Sigmoid colon (tissue), 7 donors: ENCODE data around the gene ALKBH7. TPM values are rescaled to one million over a fixed set of nuclear protein-coding genes. Genes with fewer than 3 reads are reported as not detected.
"Not testable (repeated sequence)": the region's sequence is repeated elsewhere in the genome, so short reads cannot be mapped to it uniquely, and the experiment has no call there.

Experiments used
- DNase-seq: peaks from one replicate; pipeline ENCODE4 v3.0.0-alpha.2; 2019
- H3K27ac ChIP-seq, 4 donors: fragments of 200-600 bp; sonication (generic); one replicate each; pipeline ENCODE4 v1.5.1; 2016 to 2019; ENCODE audit warnings: mild to moderate bottlenecking in 1 of 4
- H3K27me3 ChIP-seq, 3 donors: fragments of 200-600 bp; sonication (generic); one replicate each; pipeline ENCODE4 v1.5.1; 2019; ENCODE audit warnings: mild to moderate bottlenecking in 1 of 3
- H3K36me3 ChIP-seq, 4 donors: fragments of 200-600 bp; sonication (generic); one replicate each; pipeline ENCODE4 v1.5.1; 2016 to 2019
- H3K4me1 ChIP-seq, 4 donors: fragments of 200-600 bp; sonication (generic); one replicate each; pipeline ENCODE4 v1.5.1; 2017 to 2019
- H3K4me3 ChIP-seq, 4 donors: fragments of 200-600 bp; sonication (generic); one replicate each; pipeline ENCODE4 v1.5.1; 2017 to 2019; ENCODE audit warnings: mild to moderate bottlenecking in 2 of 4, moderate library complexity in 1 of 4
- H3K9me3 ChIP-seq, 4 donors: fragments of 200-600 bp in 3 of 4; sonication (generic) in 3 of 4; one replicate each; pipeline versions ENCODE4 v1.5.1 to v1.6.1; 2013 to 2019
- CTCF ChIP-seq, 4 experiments: fragments of 450-650 bp in 3 of 4; fragments of 200-600 bp in 1 of 4; IDR thresholded peaks; one replicate each; pipeline ENCODE4 v1.5.1; 2016 to 2019; ENCODE audit warnings: antibody characterized with exemption in 4 of 4, mild to moderate bottlenecking in 3 of 4, moderate library complexity in 2 of 4
- EP300 ChIP-seq, 4 donors: sonication (generic); formaldehyde crosslinking; IDR thresholded peaks; one replicate each; pipeline ENCODE4 v1.6.1; 2017; ENCODE audit warnings: antibody characterized with exemption in 4 of 4
- POLR2A ChIP-seq, 2 donors: fragments of 450-650 bp; IDR thresholded peaks; one replicate each; pipeline ENCODE4 v1.6.1; 2016; ENCODE audit warnings: antibody characterized with exemption in 2 of 2, mild to moderate bottlenecking in 2 of 2, moderate library complexity in 2 of 2
- POLR2AphosphoS5 ChIP-seq, 4 donors: sonication (generic); formaldehyde crosslinking; IDR thresholded peaks; one replicate each; pipeline ENCODE4 v1.6.1; 2017; ENCODE audit warnings: antibody characterized with exemption in 4 of 4
- whole genome bisulfite sequencing, 2 donors: extraction: QIAGEN DNeasy Blood & Tissue Kit; methylation state at CpG; one replicate each; pipeline ENCODE4 v1.1.7; 2013; 5-methylcytosine and 5-hydroxymethylcytosine counted together
- intact Hi-C: fragments of 100-400 bp; cut with DNase I; formaldehyde crosslinking; loops from one replicate; pipeline ENCODE4 v1.15.1; 2023
- polyA plus RNA-seq, 3 donors: library from polyadenylated mRNA; stranded (reverse); fragments of 200-250 nt; gene quantifications; one replicate each; pipeline ENCODE4 v1.2.3, GENCODE V29; 2013
- total RNA-seq, 4 donors: library from RNA; depleted of rRNA; stranded (reverse); fragments of >200 nt; gene quantifications; one replicate each; pipeline ENCODE4 v1.1.0, GENCODE V29; 2016
- donor health status: healthy with polysubstance abuse.
- donor health status: Bipolar disorder and iron deficiency.
- donor health status: healthy.

The ALKBH7 gene
- total and polyA plus RNA-seq, 7 donors: 65.8 to 183 (median 82.8) TPM

GRCh38 chr19:6393074-6393982 is 20.7 kb downstream of the ALKBH7 start, which contains the start of gene GTF2F1:
Gene GTF2F1 (minus strand): TSS chr19:6393164. CDS start chr19:6392995, 169 bp downstream.
- Histone ChIP-seq H3K4me3 (peak within 1 kb of the TSS; percentile 69 to 93 (median 80)), H3K27me3 (no peaks in the 10 kb centered on the region), H3K9me3 (no peaks in the 10 kb centered on the region), H3K27ac (peak within 1 kb of the TSS; percentile 88 to 97 (median 95)), H3K36me3 (peaks cover 6 to 19% (median 11%) of the 10 kb centered on the region in 4 donors), H3K4me1 (peaks cover 0 to 17% (median 12%) of the 10 kb centered on the region in 4 donors)
- peak; percentile 98 for DNase-seq
- TF ChIP-seq POLR2AphosphoS5 (IDR thresholded peaks at IDR 0.05) (peak in 3 of 4 donors; percentile 26 to 59 (median 44)), EP300 (IDR thresholded peaks at IDR 0.05) (peak in 1 of 4 donors; percentile 30), POLR2A (IDR thresholded peaks at IDR 0.05) (peak in 1 of 2 donors; percentile 41), CTCF (IDR thresholded peaks at IDR 0.05) (no peak)
- intact Hi-C loops: loop anchor here (1.0 to 2.0 kb wide), 2 partner anchors 21 to 31 kb away; partner anchors contain the start of genes ALKBH7 and KHSRP
- 0% methylated on average over 69 of the region's 69 CpGs for WGBS, 2 donors

GRCh38 chr19:6393983-6394412 is 21.4 kb downstream of the ALKBH7 start:
- DNase-seq: no peak
- WGBS, 2 donors: 26 to 32% methylated on average over 14 of the region's 14 CpGs
- TF ChIP-seq POLR2A (IDR thresholded peaks at IDR 0.05) (no peak), EP300 (IDR thresholded peaks at IDR 0.05) (no peak), POLR2AphosphoS5 (IDR thresholded peaks at IDR 0.05) (no peak), CTCF (IDR thresholded peaks at IDR 0.05) (no peak)
- intact Hi-C loops: loop anchor here (1.0 to 2.0 kb wide), 2 partner anchors 21 to 30 kb away; partner anchors contain the start of genes ALKBH7 and KHSRP
- Histone ChIP-seq H3K36me3 (peaks cover 0 to 12% (median 7%) of the 10 kb centered on the region in 4 donors), H3K4me3 (peak overlapping the region; percentile 69 to 93 (median 80)), H3K27ac (peak overlapping the region; percentile 88 to 97 (median 95)), H3K9me3 (no peaks in the 10 kb centered on the region), H3K27me3 (no peaks in the 10 kb centered on the region), H3K4me1 (peaks cover 0 to 17% (median 12%) of the 10 kb centered on the region in 4 donors)

GRCh38 chr19:6394831-6395230 is 22.2 kb downstream of the ALKBH7 start:
- 92 to 93% methylated on average over 3 of the region's 3 CpGs for WGBS, 2 donors
- no peaks in the 10 kb centered on the region for H3K9me3 ChIP-seq
- no peaks in the 10 kb centered on the region for H3K27me3 ChIP-seq
- no peak overlapping the region for H3K27ac ChIP-seq
- DNase-seq: no peak
- H3K4me3 ChIP-seq: no peak overlapping the region
- peaks cover 0 to 17% (median 12%) of the 10 kb centered on the region in 4 donors for H3K4me1 ChIP-seq
- no peak for TF ChIP-seq POLR2AphosphoS5 (IDR thresholded peaks at IDR 0.05)
- no peak for TF ChIP-seq POLR2A (IDR thresholded peaks at IDR 0.05)
- TF ChIP-seq EP300 (IDR thresholded peaks at IDR 0.05): no peak
- TF ChIP-seq CTCF (IDR thresholded peaks at IDR 0.05): no peak
- peaks cover 0 to 4% (median under 1%) of the 10 kb centered on the region in 4 donors for H3K36me3 ChIP-seq
- intact Hi-C loops: no loop called here

DNA sequence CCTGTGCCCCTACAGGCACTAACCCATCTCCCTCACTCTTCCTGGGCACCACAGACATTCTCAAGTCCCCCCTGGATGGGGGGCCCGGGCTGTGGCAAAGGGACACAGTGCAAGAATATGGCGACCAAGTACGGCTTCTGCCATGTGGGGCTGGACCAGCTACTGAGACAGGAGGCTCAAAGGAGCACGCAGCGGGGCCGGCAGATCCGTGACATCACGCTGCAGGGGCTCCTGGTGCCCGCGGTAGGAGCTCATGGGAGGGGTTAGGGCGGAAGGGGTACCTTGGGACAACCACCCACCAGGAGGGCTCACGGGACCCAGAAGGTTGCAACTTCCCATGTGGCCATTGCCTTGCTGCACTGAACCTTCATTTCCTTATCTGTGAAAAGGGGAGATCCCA is 23.7 kb downstream of the ALKBH7 start:
- H3K36me3 ChIP-seq: no peaks in the 10 kb centered on the region
- peaks cover 0 to 17% (median 12%) of the 10 kb centered on the region in 4 donors for H3K4me1 ChIP-seq
- H3K4me3 ChIP-seq: no peak overlapping the region
- WGBS, 2 donors: 96% methylated on average over 12 of the region's 12 CpGs
- H3K27ac ChIP-seq: no peak overlapping the region
- intact Hi-C loops: no loop called here
- no peak for TF ChIP-seq EP300 (IDR thresholded peaks at IDR 0.05)
- TF ChIP-seq POLR2A (IDR thresholded peaks at IDR 0.05): no peak
- no peak for TF ChIP-seq POLR2AphosphoS5 (IDR thresholded peaks at IDR 0.05)
- no peak for TF ChIP-seq CTCF (IDR thresholded peaks at IDR 0.05)
- H3K9me3 ChIP-seq: no peaks in the 10 kb centered on the region
- DNase-seq: no peak
- no peaks in the 10 kb centered on the region for H3K27me3 ChIP-seq

- DNase-seq, H3K4me3 ChIP-seq, H3K27ac ChIP-seq, H3K9me3 ChIP-seq, H3K4me1 ChIP-seq, H3K27me3 ChIP-seq, H3K36me3 ChIP-seq, intact Hi-C loops: not testable (repeated sequence)
- 92 to 93% methylated on average over 23 of the region's 23 CpGs for WGBS, 2 donors
Observed at GRCh38 chr19:6400062-6400944, 27.7 kb downstream of the ALKBH7 start.
